Thyroid gland (tissue), 4 donors: ENCODE data around the gene FFAR4. TPM values are rescaled to one million over a fixed set of nuclear protein-coding genes. Genes with fewer than 3 reads are reported as not detected.
A peak's percentile ranks its signal among the peaks of the same experiment; 100 is the strongest.
"Not testable (repeated sequence)": the region's sequence is repeated elsewhere in the genome, so short reads cannot be mapped to it uniquely, and the experiment has no call there.

Experiments used
- DNase-seq, 2 donors: peaks; one replicate each; pipeline ENCODE4 v3.0.0-alpha.2; 2019
- H3K27ac ChIP-seq, 3 donors: fragments of 200-600 bp; sonication (generic); 1 replicate in 2 of 3; 2 replicates in 1 of 3; pipeline ENCODE4 v1.5.1; 2016 to 2019; ENCODE audit warnings: mild to moderate bottlenecking in 1 of 3, moderate library complexity in 1 of 3
- H3K27me3 ChIP-seq: fragments of 200-600 bp; sonication (generic); one replicate; pipeline ENCODE4 v1.5.1; 2019
- H3K36me3 ChIP-seq, 2 donors: fragments of 200-600 bp; sonication (generic); one replicate each; pipeline ENCODE4 v1.5.1; 2016 to 2019
- H3K4me1 ChIP-seq, 2 donors: fragments of 200-600 bp; sonication (generic); one replicate each; pipeline ENCODE4 v1.5.1; 2017 to 2019
- H3K4me3 ChIP-seq, 3 donors: fragments of 200-600 bp; sonication (generic); replicated peaks in 1 of 3; 1 replicate in 2 of 3; 2 replicates in 1 of 3; pipeline ENCODE4 v1.5.1; 2016; ENCODE audit warnings: mild to moderate bottlenecking in 1 of 3
- H3K9me3 ChIP-seq: fragments of 200-600 bp; sonication (generic); one replicate; pipeline ENCODE4 v1.5.1; 2017
- POLR2A ChIP-seq, 2 donors: fragments of 450-650 bp; IDR thresholded peaks; one replicate each; pipeline ENCODE4 v1.6.1; 2017; ENCODE audit warnings: antibody characterized with exemption in 2 of 2, mild to moderate bottlenecking in 2 of 2, moderate library complexity in 1 of 2
- WGBS, 2 donors: methylation state at CpG; one replicate each; pipeline ENCODE4 v1.1.5; 2017; 5-methylcytosine and 5-hydroxymethylcytosine counted together
- intact Hi-C: fragments of 100-400 bp; cut with DNase I; formaldehyde crosslinking; loops from one replicate; pipeline ENCODE4 v1.15.1; 2023
- total RNA-seq, 4 donors: library from RNA; depleted of rRNA; stranded (reverse); fragments of >200 nt; gene quantifications; one replicate each; pipeline ENCODE4 v1.2.3, GENCODE V29; 2016
- TF ChIP-seq, protein P1 (sequence below), 6 experiments: fragments of 200-600 bp in 3 of 6; fragments of 450-650 bp in 3 of 6; sonication (generic) in 3 of 6; IDR thresholded peaks; one replicate each; pipeline ENCODE4 v1.5.1; 2016 to 2019; ENCODE audit warnings: antibody characterized with exemption in 6 of 6, mild to moderate bottlenecking in 2 of 6, inconsistent platforms in 1 of 6, moderate library complexity in 1 of 6

Gene FFAR4
- under 1 TPM in 3 of 4 donors, not detected in 1; 0.15 to 0.78 (median 0.40) TPM for total RNA-seq

DNA sequence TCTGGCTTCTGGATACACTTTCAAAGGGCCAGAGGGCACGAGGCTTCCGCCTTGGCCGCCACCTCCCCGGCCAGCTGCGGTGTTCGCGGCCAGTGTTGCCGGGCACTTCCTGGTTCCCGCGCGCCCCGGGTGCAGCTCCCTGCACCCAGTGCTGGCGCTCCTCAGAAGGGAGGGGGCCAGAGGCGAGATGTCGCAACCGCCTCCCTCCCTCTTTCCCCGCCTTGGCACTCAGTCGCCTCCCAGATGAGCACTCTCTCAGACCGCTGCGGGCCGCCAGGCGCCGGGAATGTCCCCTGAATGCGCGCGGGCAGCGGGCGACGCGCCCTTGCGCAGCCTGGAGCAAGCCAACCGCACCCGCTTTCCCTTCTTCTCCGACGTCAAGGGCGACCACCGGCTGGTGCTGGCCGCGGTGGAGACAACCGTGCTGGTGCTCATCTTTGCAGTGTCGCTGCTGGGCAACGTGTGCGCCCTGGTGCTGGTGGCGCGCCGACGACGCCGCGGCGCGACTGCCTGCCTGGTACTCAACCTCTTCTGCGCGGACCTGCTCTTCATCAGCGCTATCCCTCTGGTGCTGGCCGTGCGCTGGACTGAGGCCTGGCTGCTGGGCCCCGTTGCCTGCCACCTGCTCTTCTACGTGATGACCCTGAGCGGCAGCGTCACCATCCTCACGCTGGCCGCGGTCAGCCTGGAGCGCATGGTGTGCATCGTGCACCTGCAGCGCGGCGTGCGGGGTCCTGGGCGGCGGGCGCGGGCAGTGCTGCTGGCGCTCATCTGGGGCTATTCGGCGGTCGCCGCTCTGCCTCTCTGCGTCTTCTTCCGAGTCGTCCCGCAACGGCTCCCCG is at the start of gene FFAR4:
Gene FFAR4, plus strand, starts transcription at position 231 of the 842 bp plus-strand sequence. Its CDS starts 56 bp downstream, at position 287.
- Histone ChIP-seq H3K9me3 (no peaks in the 10 kb centered on the region), H3K4me1 (peaks cover 0 to 6% of the 10 kb centered on the region in 2 donors), H3K27me3 (peaks cover 10% of the 10 kb centered on the region), H3K36me3 (no peaks in the 10 kb centered on the region), H3K27ac (no peak within 1 kb of the TSS), H3K4me3 (no peak within 1 kb of the TSS)
- TF ChIP-seq, protein P1, sequence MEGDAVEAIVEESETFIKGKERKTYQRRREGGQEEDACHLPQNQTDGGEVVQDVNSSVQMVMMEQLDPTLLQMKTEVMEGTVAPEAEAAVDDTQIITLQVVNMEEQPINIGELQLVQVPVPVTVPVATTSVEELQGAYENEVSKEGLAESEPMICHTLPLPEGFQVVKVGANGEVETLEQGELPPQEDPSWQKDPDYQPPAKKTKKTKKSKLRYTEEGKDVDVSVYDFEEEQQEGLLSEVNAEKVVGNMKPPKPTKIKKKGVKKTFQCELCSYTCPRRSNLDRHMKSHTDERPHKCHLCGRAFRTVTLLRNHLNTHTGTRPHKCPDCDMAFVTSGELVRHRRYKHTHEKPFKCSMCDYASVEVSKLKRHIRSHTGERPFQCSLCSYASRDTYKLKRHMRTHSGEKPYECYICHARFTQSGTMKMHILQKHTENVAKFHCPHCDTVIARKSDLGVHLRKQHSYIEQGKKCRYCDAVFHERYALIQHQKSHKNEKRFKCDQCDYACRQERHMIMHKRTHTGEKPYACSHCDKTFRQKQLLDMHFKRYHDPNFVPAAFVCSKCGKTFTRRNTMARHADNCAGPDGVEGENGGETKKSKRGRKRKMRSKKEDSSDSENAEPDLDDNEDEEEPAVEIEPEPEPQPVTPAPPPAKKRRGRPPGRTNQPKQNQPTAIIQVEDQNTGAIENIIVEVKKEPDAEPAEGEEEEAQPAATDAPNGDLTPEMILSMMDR (IDR thresholded peaks at IDR 0.05): no peak
- no peak for TF ChIP-seq POLR2A (IDR thresholded peaks at IDR 0.05)
- WGBS, 2 donors: 1 to 3% methylated on average over 24 to 37 of the region's 85 CpGs
- intact Hi-C loops: no loop called here
- DNase-seq: peak; percentile 4 to 12

DNA sequence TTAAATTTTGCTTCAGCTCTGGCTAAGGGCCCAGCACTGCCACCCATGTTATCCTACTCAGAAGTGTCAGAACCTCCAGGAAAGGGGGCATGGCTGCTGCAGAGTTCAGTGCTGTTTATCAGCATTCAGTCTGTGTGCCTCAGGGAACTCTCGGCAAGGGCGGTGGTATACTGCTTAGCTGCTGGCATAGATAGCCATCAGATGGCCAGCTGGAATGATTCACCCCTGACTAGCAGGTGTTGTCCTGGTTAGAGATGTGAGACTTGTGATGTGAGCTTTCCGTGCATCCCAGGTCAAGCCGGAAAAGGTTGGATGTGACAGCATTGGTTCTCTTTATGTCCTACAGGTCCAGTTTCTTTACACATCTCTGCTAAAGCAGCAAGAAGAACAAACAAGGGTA is 47.9 kb upstream of the FFAR4 start:
- Histone ChIP-seq H3K27me3 (no peaks in the 10 kb centered on the region), H3K4me1 (no peaks in the 10 kb centered on the region), H3K27ac (no peak overlapping the region), H3K36me3 (no peaks in the 10 kb centered on the region), H3K4me3 (no peak overlapping the region), H3K9me3 (no peaks in the 10 kb centered on the region)
- TF ChIP-seq, protein P1 (IDR thresholded peaks at IDR 0.05): no peak
- no peak for TF ChIP-seq POLR2A (IDR thresholded peaks at IDR 0.05)
- DNase-seq: no peak
- 98 to 100% methylated on average over 2 to 4 of the region's 4 CpGs for WGBS, 2 donors
- intact Hi-C loops: no loop called here

DNA sequence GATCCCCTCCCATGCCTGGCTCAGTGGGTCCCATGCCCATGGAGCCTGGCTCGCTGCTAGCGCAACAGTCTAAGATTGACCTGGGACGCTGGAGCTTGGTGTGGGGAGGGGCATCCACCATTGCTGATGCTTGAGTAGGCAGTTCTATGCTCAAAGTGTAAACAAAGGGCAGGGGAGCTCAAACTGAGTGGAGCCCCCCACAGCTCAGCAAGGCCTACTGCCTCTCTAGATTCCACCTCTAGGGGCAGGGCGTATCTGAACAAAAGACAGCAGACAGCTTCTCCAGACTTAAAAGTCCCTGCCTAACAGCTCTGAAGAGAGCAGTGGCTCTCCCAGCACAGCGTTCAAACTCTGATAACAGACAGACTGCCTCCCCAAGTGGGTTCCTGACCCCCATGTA is 31.2 kb upstream of the FFAR4 start:
- Histone ChIP-seq H3K27ac (no peak overlapping the region), H3K27me3 (no peaks in the 10 kb centered on the region), H3K9me3 (no peaks in the 10 kb centered on the region), H3K4me1 (no peaks in the 10 kb centered on the region), H3K36me3 (no peaks in the 10 kb centered on the region), H3K4me3 (no peak overlapping the region)
- DNase-seq: no peak
- no peak for TF ChIP-seq POLR2A (IDR thresholded peaks at IDR 0.05)
- intact Hi-C loops: no loop called here
- WGBS, 2 donors: 77 to 90% methylated on average over 4 of the region's 5 CpGs

DNA sequence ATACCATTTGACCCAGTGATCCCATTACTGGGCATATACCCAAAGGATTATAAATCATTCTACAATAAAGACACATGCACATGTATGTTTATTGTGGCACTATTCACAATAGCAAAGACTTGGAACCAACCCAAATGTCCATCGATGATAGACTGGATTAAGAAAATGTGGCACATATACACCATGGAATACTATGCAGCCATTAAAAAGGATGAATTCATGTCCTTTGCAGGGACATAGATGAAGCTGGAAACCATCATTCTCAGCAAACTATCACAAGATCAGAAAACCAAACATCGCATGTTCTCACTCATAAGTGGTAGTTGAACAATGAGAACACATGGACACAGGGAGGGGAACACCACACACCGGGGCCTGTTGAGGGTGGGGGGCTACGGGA is 25.6 kb upstream of the FFAR4 start:
- intact Hi-C loops: not testable (repeated sequence)
- 94 to 95% methylated on average over 4 of the region's 4 CpGs for WGBS, 2 donors

DNA sequence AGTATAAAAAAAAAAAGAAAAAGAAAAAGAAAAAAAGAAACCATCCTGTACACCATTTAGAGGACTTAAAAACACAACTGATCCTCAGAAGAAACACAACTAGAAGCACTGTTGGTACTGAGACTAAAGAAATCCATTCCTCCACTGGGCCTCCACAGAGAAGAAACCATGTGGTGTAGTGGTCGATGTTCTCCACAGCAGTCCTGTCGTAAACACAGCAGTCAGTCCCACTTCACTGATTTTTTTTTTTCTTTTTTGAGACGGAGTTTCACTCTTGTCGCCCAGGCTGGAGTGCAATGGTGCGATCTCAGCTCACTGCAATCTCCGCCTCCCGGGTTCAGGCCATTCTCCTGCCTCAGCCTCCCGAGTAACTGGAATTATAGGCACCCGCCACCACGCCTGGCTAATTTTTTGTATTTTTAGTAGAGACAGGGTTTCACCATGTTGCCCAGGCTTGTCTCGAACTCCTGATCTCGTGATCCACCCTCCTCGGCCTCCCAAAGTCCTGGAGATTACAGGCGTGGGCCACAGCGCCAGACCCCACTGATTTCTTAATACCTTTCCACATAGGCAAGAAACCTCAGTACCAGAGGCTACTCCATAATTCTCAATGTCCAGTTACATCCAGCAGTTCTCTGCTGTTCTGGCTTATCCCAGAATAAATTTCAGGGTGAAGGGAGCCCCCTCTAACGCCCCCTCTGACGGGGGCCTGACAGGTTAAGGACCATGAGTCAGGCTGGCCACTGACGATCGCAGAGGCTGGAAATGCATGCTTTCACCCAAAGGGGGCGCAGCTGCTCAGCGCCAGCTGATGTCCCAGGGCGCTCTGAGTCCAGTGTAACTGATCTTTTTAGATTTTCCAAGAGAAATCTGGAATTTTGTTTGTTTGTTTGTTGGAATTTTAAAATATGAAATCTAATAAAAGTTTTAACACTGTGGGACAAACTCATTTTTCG is 24.8 kb upstream of the FFAR4 start:
- Histone ChIP-seq H3K4me1 (peaks cover 4 to 6% of the 10 kb centered on the region in 2 donors), H3K4me3 (no peak overlapping the region), H3K36me3 (no peaks in the 10 kb centered on the region), H3K27ac (no peak overlapping the region), H3K27me3 (no peaks in the 10 kb centered on the region), H3K9me3 (no peaks in the 10 kb centered on the region)
- TF ChIP-seq POLR2A (IDR thresholded peaks at IDR 0.05): no peak
- TF ChIP-seq, protein P1 (IDR thresholded peaks at IDR 0.05): peak; percentile 32 to 87 (median 42)
- peak; percentile 11 to 42 for DNase-seq
- WGBS, 2 donors: 57 to 61% methylated on average over 22 to 23 of the region's 23 CpGs
- intact Hi-C loops: no loop called here

More for the DNA sequence above, 25.6 kb upstream of the FFAR4 start:
- H3K4me1 ChIP-seq, H3K27ac ChIP-seq, DNase-seq, H3K9me3 ChIP-seq, H3K27me3 ChIP-seq, H3K36me3 ChIP-seq, H3K4me3 ChIP-seq: not testable (repeated sequence)
